Testis (tissue), 2 donors: ENCODE data around the gene DPRX.

ENCODE experiments used
- POLR2A ChIP-seq: fragments of 450-650 bp; IDR thresholded peaks from one replicate; pipeline ENCODE4 v1.6.1; 2017; ENCODE audit warnings: antibody characterized with exemption, mild to moderate bottlenecking, moderate library complexity
- TF ChIP-seq, protein P1 (sequence below), 3 experiments: fragments of 450-650 bp in 2 of 3; fragments of 200-600 bp in 1 of 3; sonication (generic) in 1 of 3; IDR thresholded peaks; one replicate each; pipeline ENCODE4 v1.5.1; 2016 to 2019; ENCODE audit warnings: antibody characterized with exemption in 3 of 3, mild to moderate bottlenecking in 2 of 3, moderate library complexity in 1 of 3

DNA sequence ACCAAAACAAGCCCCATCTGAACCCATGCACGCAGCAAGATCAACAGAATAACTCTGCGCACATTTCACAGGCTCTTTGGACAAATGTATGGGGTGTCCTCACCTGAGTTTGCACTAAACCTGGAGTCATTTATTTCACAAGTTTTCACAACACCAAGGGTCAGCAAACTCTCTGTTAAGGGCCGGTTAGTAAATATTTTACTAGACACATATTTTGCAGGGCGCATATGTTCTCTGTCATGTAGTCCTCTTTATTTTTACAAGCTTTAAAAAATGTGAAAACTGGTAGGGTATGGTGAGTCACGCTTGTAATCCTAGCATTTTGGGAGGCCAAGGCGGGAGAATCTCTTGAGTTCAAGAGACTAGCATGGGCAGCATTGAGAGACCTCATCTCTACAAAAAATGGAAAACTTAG is 45.5 kb upstream of the DPRX start:
- TF ChIP-seq POLR2A = no peak
- TF ChIP-seq, protein P1, sequence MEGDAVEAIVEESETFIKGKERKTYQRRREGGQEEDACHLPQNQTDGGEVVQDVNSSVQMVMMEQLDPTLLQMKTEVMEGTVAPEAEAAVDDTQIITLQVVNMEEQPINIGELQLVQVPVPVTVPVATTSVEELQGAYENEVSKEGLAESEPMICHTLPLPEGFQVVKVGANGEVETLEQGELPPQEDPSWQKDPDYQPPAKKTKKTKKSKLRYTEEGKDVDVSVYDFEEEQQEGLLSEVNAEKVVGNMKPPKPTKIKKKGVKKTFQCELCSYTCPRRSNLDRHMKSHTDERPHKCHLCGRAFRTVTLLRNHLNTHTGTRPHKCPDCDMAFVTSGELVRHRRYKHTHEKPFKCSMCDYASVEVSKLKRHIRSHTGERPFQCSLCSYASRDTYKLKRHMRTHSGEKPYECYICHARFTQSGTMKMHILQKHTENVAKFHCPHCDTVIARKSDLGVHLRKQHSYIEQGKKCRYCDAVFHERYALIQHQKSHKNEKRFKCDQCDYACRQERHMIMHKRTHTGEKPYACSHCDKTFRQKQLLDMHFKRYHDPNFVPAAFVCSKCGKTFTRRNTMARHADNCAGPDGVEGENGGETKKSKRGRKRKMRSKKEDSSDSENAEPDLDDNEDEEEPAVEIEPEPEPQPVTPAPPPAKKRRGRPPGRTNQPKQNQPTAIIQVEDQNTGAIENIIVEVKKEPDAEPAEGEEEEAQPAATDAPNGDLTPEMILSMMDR (IDR thresholded peaks at IDR 0.05) = no peak
